Measurements from ENCODE around the gene NECTIN2.

GRCh38 chr19:44894946-44895345 lies 48.8 kb downstream of the NECTIN2 start:
- no peak for TF ChIP-seq ARNTL (CRISPR knock-in tag; IDR thresholded peaks at IDR 0.05; ENCODE audit: borderline replicate concordance, low read depth)
- TF ChIP-seq BACH2 (CRISPR knock-in tag; IDR thresholded peaks at IDR 0.05; ENCODE audit: borderline replicate concordance) = no peak
- TF ChIP-seq ZFP30 (CRISPR knock-in tag; IDR thresholded peaks at IDR 0.05) = no peak
- TF ChIP-seq ZFP3 (CRISPR knock-in tag; IDR thresholded peaks at IDR 0.05) = no peak
- no peak for TF ChIP-seq ZNF70 (CRISPR knock-in tag; IDR thresholded peaks at IDR 0.05)
- no peak for TF ChIP-seq CSDC2 (CRISPR knock-in tag; IDR thresholded peaks at IDR 0.05)
- no peak for TF ChIP-seq POU6F1 (CRISPR knock-in tag; IDR thresholded peaks at IDR 0.05; ENCODE audit: borderline replicate concordance, low read depth)
- TF ChIP-seq ESRRG (CRISPR knock-in tag; IDR thresholded peaks at IDR 0.05) = no peak
- TF ChIP-seq ISL1 (CRISPR knock-in tag; IDR thresholded peaks at IDR 0.05) = no peak

All from SK-N-SH treated with all-trans-retinoic acid at 6 μM for 48 hours (cell line).